SK-N-SH (cell line): Measurements from ENCODE around the gene ATXN10. TPM values are rescaled to one million over a fixed set of nuclear protein-coding genes. Genes with fewer than 3 reads are reported as not detected.

Experiments
- CTCF ChIA-PET: fragments of 300-600, 350-600 bp; formaldehyde crosslinking; extraction: SDS; loops from one replicate; lab custom pipeline; 2021; lab: Yijun Ruan, JAX
- POLR2A ChIA-PET: fragments of 350-600 bp; sonication (Branson Sonifier 250); formaldehyde crosslinking; extraction: SDS; loops from one replicate; lab custom pipeline; 2020; ENCODE audit warnings: antibody characterized with exemption, inconsistent platforms; lab: Yijun Ruan, JAX
- DNase-seq: peaks from one replicate; pipeline ENCODE4 v3.0.0; 2012
- H2AFZ ChIP-seq: fragments of 200-600 bp; sonication (generic); 2 replicates; pipeline ENCODE4 v1.8.1; 2016; ENCODE audit warnings: antibody characterized with exemption, mild to moderate bottlenecking, low read depth
- H3F3A ChIP-seq: fragments of 200-600 bp; sonication (generic); replicated peaks from 2 replicates; pipeline ENCODE3; 2016; ENCODE audit warnings: antibody characterized with exemption, mild to moderate bottlenecking; ENCODE audit not compliant: insufficient read depth
- H3K27ac ChIP-seq, 2 experiments: fragments of 200-500 bp in 1 of 2; fragments of 200-600 bp in 1 of 2; sonication (Bioruptor generic) in 1 of 2; sonication (generic), shearing (Covaris generic) in 1 of 2; 2 replicates each; pipeline versions ENCODE4 v1.5.1 to v1.6.1; 2014 to 2016; ENCODE audit warnings: low read depth in 2 of 2, inconsistent platforms in 1 of 2, low read length in 1 of 2, mild to moderate bottlenecking in 1 of 2, mixed read lengths in 1 of 2
- H3K27me3 ChIP-seq: fragments of 200-600 bp; sonication (generic), shearing (Covaris generic); 2 replicates; pipeline ENCODE4 v1.6.1; 2016; ENCODE audit warnings: mixed run types; ENCODE audit not compliant: insufficient read depth
- H3K36me3 ChIP-seq, 2 experiments: fragments of 200-500 bp in 1 of 2; fragments of 200-600 bp in 1 of 2; sonication (Bioruptor generic) in 1 of 2; sonication (generic) in 1 of 2; replicated peaks in 1 of 2; 2 replicates each; pipeline versions ENCODE3 to v1.5.1; 2014 to 2016; ENCODE audit warnings: low read length in 1 of 2, mild to moderate bottlenecking in 1 of 2; ENCODE audit not compliant: insufficient read depth in 2 of 2, control insufficient read depth in 1 of 2
- H3K4me1 ChIP-seq, 2 experiments: fragments of 200-500 bp in 1 of 2; fragments of 200-600 bp in 1 of 2; sonication (Bioruptor generic) in 1 of 2; sonication (generic), shearing (Covaris generic) in 1 of 2; 2 replicates each; pipeline versions ENCODE4 v1.5.1 to v1.6.1; 2014 to 2016; ENCODE audit warnings: low read depth in 1 of 2, low read length in 1 of 2, mixed run types in 1 of 2; ENCODE audit not compliant: insufficient read depth in 2 of 2, control insufficient read depth in 1 of 2
- H3K4me2 ChIP-seq: fragments of 200-600 bp; sonication (generic), shearing (Covaris generic); 2 replicates; pipeline ENCODE4 v1.6.1; 2017; ENCODE audit warnings: mixed run types
- H3K4me3 ChIP-seq, 2 experiments: fragments of 200-500 bp in 1 of 2; fragments of 200-600 bp in 1 of 2; sonication (Bioruptor generic) in 1 of 2; sonication (generic), shearing (Covaris generic) in 1 of 2; 2 replicates each; pipeline versions ENCODE4 v1.5.1 to v1.8.1; 2014 to 2016; ENCODE audit warnings: low read depth in 2 of 2, inconsistent platforms in 1 of 2, low read length in 1 of 2, mild to moderate bottlenecking in 1 of 2, mixed read lengths in 1 of 2, moderate library complexity in 1 of 2
- H3K79me2 ChIP-seq: fragments of 200-600 bp; sonication (generic); 2 replicates; pipeline ENCODE4 v1.8.1; 2017; ENCODE audit warnings: mild to moderate bottlenecking; ENCODE audit not compliant: insufficient read depth
- H3K9ac ChIP-seq: fragments of 200-600 bp; sonication (generic); 2 replicates; pipeline ENCODE4 v1.6.1; 2017; ENCODE audit warnings: mixed run types
- H3K9me2 ChIP-seq: fragments of 200-600 bp; sonication (generic); 2 replicates; pipeline ENCODE4 v1.6.1; 2017; ENCODE audit warnings: mixed run types
- H3K9me3 ChIP-seq: fragments of 200-600 bp; sonication (generic); 2 replicates; pipeline ENCODE4 v1.6.1; 2017; ENCODE audit warnings: mixed run types, mild to moderate bottlenecking, moderate library complexity
- H4K20me1 ChIP-seq: fragments of 200-600 bp; sonication (generic); 2 replicates; pipeline ENCODE4 v1.6.1; 2017; ENCODE audit warnings: mild to moderate bottlenecking, mixed run types; ENCODE audit not compliant: insufficient read depth
- CHD2 ChIP-seq: fragments of 150-350 bp; IDR thresholded peaks from 2 replicates; pipeline ENCODE4 v1.6.1; 2018; ENCODE audit warnings: low read length; ENCODE audit not compliant: partially characterized antibody
- ELF1 ChIP-seq: IDR thresholded peaks from 2 replicates; pipeline ENCODE4 v1.4.0; 2012
- EP300 ChIP-seq, 2 experiments: IDR thresholded peaks; 2 replicates each; pipeline versions ENCODE4 v1.4.0 to v1.6.1; 2012; ENCODE audit warnings: borderline replicate concordance in 1 of 2, low read depth in 1 of 2, low read length in 1 of 2
- EZH2phosphoT487 ChIP-seq: fragments of 200-600 bp; sonication (generic); IDR thresholded peaks from 2 replicates; pipeline ENCODE4 v1.6.1; 2017; ENCODE audit warnings: low read depth, mixed run types, mild to moderate bottlenecking, antibody characterized with exemption, moderate library complexity, borderline replicate concordance
- FOSL2 ChIP-seq: IDR thresholded peaks from 2 replicates; pipeline ENCODE4 v1.4.0; 2012; ENCODE audit warnings: low read depth, mild to moderate bottlenecking, moderate library complexity, borderline replicate concordance
- GABPA ChIP-seq: IDR thresholded peaks from 2 replicates; pipeline ENCODE4 v1.4.0; 2012; ENCODE audit warnings: low read depth, mild to moderate bottlenecking
- JUND ChIP-seq: IDR thresholded peaks from 2 replicates; pipeline ENCODE4 v1.4.0; 2012
- POLR2AphosphoS5 ChIP-seq: IDR thresholded peaks from 2 replicates; pipeline ENCODE4 v1.6.1; 2012; ENCODE audit warnings: low read depth, low read length
- RAD21 ChIP-seq: IDR thresholded peaks from 2 replicates; pipeline ENCODE4 v1.6.1; 2012; ENCODE audit warnings: mild to moderate bottlenecking, low read length
- TCF12 ChIP-seq: IDR thresholded peaks from 2 replicates; pipeline ENCODE4 v1.4.0; 2012
- TEAD4 ChIP-seq: IDR thresholded peaks from 2 replicates; pipeline ENCODE4 v1.4.0; 2012; ENCODE audit warnings: mild to moderate bottlenecking, borderline replicate concordance; ENCODE audit not compliant: insufficient read depth
- YY1 ChIP-seq: IDR thresholded peaks from 2 replicates; pipeline ENCODE4 v1.4.0; 2012; ENCODE audit warnings: low read depth, mild to moderate bottlenecking
- WGBS: methylation state at CpG from one replicate; pipeline ENCODE4 v1.1.6; 2017; ENCODE audit warnings: low lambda C conversion rate; 5-methylcytosine and 5-hydroxymethylcytosine counted together
- polyA plus RNA-seq, 3 experiments: library from polyadenylated mRNA; depleted of rRNA; stranded (reverse); fragments of >200 nt; gene quantifications; 2 replicates each; pipeline ENCODE4 v1.2.3, GENCODE V29; 2012
- TF ChIP-seq, protein P1 (sequence below): IDR thresholded peaks from 2 replicates; pipeline ENCODE4 v1.4.0; 2012; ENCODE audit warnings: low read depth, borderline replicate concordance
- TF ChIP-seq, protein P2 (sequence below): IDR thresholded peaks from 2 replicates; pipeline ENCODE4 v1.6.1; 2012; ENCODE audit warnings: mild to moderate bottlenecking, low read depth, low read length, moderate library complexity
- TF ChIP-seq, protein P3 (sequence below): IDR thresholded peaks from 2 replicates; pipeline ENCODE4; 2012

The ATXN10 gene
- polyA plus RNA-seq, 1 of the 3 experiments (the other 2 are of a cell fraction), result 202 TPM

DNA sequence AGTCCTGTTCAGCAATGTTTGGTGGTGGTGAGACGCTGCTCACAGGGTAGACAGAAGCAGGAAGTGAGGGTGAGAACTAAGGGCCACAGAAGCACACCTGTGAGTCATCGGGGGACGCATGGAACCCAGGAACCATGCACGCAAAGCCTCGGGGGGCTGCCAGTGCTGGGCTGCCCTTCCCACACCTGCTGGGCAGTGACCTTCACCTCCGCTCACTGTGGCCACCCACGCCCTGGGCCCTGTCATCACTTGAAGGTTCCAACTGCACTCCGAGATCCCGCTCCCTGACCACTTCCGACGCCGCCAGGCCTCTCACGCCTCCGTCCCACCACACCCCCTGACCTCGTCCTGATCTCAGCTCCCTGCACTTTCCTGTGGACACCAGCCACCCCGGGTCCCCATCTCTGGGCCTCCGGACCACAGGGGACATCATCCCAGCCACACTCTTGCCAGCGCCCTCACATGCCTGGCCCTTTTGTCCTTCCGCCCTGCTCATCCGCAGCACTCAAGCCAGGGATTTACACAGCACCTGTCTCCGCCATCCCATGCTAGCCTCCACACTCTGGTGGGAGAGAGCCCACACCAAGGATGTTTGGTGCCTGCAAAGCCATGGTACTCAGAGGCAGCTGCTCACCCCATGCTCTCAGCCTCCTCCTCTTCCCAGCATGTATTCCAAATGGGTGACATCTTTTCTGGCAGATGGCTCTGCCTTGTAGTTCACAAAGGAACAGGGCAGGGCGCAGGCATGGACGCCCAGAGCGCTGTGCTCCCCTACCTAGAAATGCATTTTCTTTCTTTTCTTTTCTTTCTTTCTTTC, 23.1 kb upstream of the ATXN10 start (continued):
- TF ChIP-seq EZH2phosphoT487 (no peak), FOSL2 (no peak), GABPA (no peak)

DNA sequence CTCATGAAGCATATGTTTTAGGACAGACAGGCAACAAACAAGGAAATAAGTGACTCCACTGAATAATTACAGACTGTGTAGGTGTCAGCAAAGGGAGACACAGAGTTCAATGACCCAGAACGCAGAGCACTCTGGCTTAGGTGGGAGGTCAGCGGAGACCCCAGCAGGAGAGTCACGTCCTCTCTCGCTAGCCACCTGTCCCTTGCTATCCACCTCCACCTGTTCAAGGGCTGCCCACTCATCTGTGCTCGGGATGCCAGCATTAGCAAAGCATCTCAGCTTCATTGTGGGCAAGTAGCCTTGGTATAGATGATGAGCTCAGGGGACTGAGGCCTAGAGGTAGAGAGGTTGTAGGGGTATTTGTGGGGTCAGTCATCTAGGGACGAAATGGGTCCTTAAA, 21.8 kb upstream of the ATXN10 start:
- CTCF ChIA-PET, result interaction anchor here (1.6 kb wide), 1 partner anchor 72 kb away, joined by 6 read pairs; no protein-coding TSS in a partner anchor
- Histone ChIP-seq H3K27me3 (no peaks in the 10 kb centered on the region), H3K4me2 (no peak overlapping the region), H3K4me1 (peaks cover 0 to 4% of the 10 kb centered on the region in 2 experiments; a peak in 1 of 4 replicates), H3K9me2 (no peaks in the 10 kb centered on the region), H3K9ac (no peak overlapping the region), H3K27ac (no peak overlapping the region), H3K9me3 (no peaks in the 10 kb centered on the region), H4K20me1 (no peaks in the 10 kb centered on the region)
- peak; percentile 3 for DNase-seq
- 89% methylated on average over 6 of the region's 6 CpGs for WGBS
- no peak for TF ChIP-seq EP300 (IDR thresholded peaks at IDR 0.05; ENCODE audit: borderline replicate concordance in 1 of 2, low read depth in 1 of 2, low read length in 1 of 2)
- TF ChIP-seq POLR2AphosphoS5, result no peak
- TF ChIP-seq, protein P1, sequence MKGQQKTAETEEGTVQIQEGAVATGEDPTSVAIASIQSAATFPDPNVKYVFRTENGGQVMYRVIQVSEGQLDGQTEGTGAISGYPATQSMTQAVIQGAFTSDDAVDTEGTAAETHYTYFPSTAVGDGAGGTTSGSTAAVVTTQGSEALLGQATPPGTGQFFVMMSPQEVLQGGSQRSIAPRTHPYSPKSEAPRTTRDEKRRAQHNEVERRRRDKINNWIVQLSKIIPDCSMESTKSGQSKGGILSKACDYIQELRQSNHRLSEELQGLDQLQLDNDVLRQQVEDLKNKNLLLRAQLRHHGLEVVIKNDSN, result no peak
- TF ChIP-seq, protein P2, sequence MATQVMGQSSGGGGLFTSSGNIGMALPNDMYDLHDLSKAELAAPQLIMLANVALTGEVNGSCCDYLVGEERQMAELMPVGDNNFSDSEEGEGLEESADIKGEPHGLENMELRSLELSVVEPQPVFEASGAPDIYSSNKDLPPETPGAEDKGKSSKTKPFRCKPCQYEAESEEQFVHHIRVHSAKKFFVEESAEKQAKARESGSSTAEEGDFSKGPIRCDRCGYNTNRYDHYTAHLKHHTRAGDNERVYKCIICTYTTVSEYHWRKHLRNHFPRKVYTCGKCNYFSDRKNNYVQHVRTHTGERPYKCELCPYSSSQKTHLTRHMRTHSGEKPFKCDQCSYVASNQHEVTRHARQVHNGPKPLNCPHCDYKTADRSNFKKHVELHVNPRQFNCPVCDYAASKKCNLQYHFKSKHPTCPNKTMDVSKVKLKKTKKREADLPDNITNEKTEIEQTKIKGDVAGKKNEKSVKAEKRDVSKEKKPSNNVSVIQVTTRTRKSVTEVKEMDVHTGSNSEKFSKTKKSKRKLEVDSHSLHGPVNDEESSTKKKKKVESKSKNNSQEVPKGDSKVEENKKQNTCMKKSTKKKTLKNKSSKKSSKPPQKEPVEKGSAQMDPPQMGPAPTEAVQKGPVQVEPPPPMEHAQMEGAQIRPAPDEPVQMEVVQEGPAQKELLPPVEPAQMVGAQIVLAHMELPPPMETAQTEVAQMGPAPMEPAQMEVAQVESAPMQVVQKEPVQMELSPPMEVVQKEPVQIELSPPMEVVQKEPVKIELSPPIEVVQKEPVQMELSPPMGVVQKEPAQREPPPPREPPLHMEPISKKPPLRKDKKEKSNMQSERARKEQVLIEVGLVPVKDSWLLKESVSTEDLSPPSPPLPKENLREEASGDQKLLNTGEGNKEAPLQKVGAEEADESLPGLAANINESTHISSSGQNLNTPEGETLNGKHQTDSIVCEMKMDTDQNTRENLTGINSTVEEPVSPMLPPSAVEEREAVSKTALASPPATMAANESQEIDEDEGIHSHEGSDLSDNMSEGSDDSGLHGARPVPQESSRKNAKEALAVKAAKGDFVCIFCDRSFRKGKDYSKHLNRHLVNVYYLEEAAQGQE, result no peak
- no peak for TF ChIP-seq TCF12
- TF ChIP-seq, all 33 proteins: peak for 0
- POLR2A ChIA-PET, result no interaction called here
- Histone ChIP-seq H3K79me2 (no peaks in the 10 kb centered on the region), H3K36me3 (no peaks in the 10 kb centered on the region), H3K4me3 (no peak overlapping the region), H2AFZ (no peak overlapping the region), H3F3A (no peaks in the 10 kb centered on the region)

DNA sequence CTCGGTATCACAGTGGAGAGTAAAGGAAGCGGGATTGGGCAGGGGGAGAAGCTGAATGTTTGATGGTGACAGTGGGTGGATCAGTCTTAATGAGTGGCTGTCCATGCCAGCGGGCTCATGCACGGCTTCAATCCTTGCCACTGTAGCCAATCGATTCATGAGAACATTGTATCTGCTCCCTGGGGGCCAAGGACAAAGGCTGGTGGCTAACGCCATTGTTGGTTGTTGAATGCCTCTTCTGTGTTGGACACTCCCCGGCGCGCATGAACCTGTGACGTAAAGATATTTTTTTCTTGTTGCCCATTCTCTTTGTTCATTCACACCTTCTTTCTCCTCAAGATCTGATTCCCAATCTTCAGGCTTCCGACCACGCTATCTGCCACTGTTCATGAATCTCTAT, 20.9 kb upstream of the ATXN10 start:
- Histone ChIP-seq H3K9ac (no peak overlapping the region), H3K36me3 (no peaks in the 10 kb centered on the region), H3K4me3 (no peak overlapping the region), H3K27ac (no peak overlapping the region), H3K9me3 (no peaks in the 10 kb centered on the region), H3K4me1 (peaks cover 0 to 4% of the 10 kb centered on the region in 2 experiments; a peak in 1 of 4 replicates), H4K20me1 (no peaks in the 10 kb centered on the region), H3F3A (no peaks in the 10 kb centered on the region), H3K27me3 (no peaks in the 10 kb centered on the region), H3K4me2 (no peak overlapping the region), H3K79me2 (no peaks in the 10 kb centered on the region), H2AFZ (no peak overlapping the region), H3K9me2 (no peaks in the 10 kb centered on the region)
- ChIA-PET POLR2A (no interaction called here), CTCF (interaction anchor here (1.6 kb wide), 2 partner anchors 46 to 73 kb away, joined by 3 to 6 read pairs; no protein-coding TSS in a partner anchor)
- DNase-seq, result peak; percentile 1
- 97% methylated on average over 12 of the region's 12 CpGs for WGBS
- TF ChIP-seq JUND, result no peak
- TF ChIP-seq EZH2phosphoT487, result no peak
- TF ChIP-seq YY1, result no peak
- TF ChIP-seq ELF1, result no peak
- TF ChIP-seq TEAD4, result no peak
- TF ChIP-seq CHD2, result no peak
- TF ChIP-seq RAD21, result no peak
- TF ChIP-seq, protein P3, sequence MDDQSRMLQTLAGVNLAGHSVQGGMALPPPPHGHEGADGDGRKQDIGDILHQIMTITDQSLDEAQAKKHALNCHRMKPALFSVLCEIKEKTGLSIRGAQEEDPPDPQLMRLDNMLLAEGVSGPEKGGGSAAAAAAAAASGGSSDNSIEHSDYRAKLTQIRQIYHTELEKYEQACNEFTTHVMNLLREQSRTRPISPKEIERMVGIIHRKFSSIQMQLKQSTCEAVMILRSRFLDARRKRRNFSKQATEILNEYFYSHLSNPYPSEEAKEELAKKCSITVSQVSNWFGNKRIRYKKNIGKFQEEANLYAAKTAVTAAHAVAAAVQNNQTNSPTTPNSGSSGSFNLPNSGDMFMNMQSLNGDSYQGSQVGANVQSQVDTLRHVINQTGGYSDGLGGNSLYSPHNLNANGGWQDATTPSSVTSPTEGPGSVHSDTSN, result no peak
- TF ChIP-seq, protein P2, result no peak
- no peak for TF ChIP-seq EP300 (IDR thresholded peaks at IDR 0.05; ENCODE audit: borderline replicate concordance in 1 of 2, low read depth in 1 of 2, low read length in 1 of 2)
